PC-3 (cell line): Measurements from ENCODE around the gene NHLH2. TPM values are rescaled to one million over a fixed set of nuclear protein-coding genes. Genes with fewer than 3 reads are reported as not detected.

Source experiments
- ATAC-seq: fragments of 200-7000 bp; cut with Tn5 transposase; 2 replicates; pipeline ENCODE4 v1.9.1; 2020; ENCODE audit warnings: mild to moderate bottlenecking, moderate library complexity
- BruUV-seq: library from RNA; stranded (reverse); fragments of 400-500 nt; replicated peaks from 2 replicates; lab custom pipeline; 2021; lab: Mats Ljungman, UMichigan
- CTCF ChIA-PET: fragments of 300-600 bp; sonication (Branson Sonifier 250); formaldehyde crosslinking; loops from one replicate; lab custom pipeline; 2022; ENCODE audit warnings: antibody characterized with exemption; lab: Charles Lee
- POLR2A ChIA-PET: fragments of 300-600 bp; sonication (Branson Sonifier 250); formaldehyde crosslinking; loops from one replicate; lab custom pipeline; 2022; ENCODE audit warnings: antibody characterized with exemption; ENCODE audit not compliant: unreplicated experiment; lab: Charles Lee
- DNase-seq: peaks from one replicate; pipeline ENCODE4 v3.0.0-alpha.2; 2015
- H2AFZ ChIP-seq: fragments of 300-600 bp; sonication (generic); 2 replicates; pipeline ENCODE4 v1.6.0; 2016; ENCODE audit warnings: antibody characterized with exemption, low read length
- H3F3A ChIP-seq: fragments of 300-600 bp; sonication (generic); one replicate; pipeline ENCODE4 v1.6.0; 2017; ENCODE audit warnings: antibody characterized with exemption, low read length, control low read depth, mild to moderate bottlenecking; ENCODE audit not compliant: unreplicated experiment
- H3K27ac ChIP-seq: fragments of 300-600 bp; sonication (generic); 2 replicates; pipeline ENCODE4 v1.5.1; 2016; ENCODE audit warnings: mild to moderate bottlenecking, low read length
- H3K27me3 ChIP-seq: fragments of 300-600 bp; sonication (generic); 2 replicates; pipeline ENCODE4 v1.6.1; 2016; ENCODE audit warnings: low read length, mixed read lengths
- H3K36me3 ChIP-seq: fragments of 300-600 bp; sonication (generic); 2 replicates; pipeline ENCODE4 v1.6.1; 2016; ENCODE audit warnings: low read depth, mixed run types, low read length, mixed read lengths
- H3K4me1 ChIP-seq: fragments of 300-600 bp; sonication (generic); 2 replicates; pipeline ENCODE4 v1.5.1; 2016; ENCODE audit warnings: low read length; ENCODE audit not compliant: insufficient read depth
- H3K4me2 ChIP-seq: fragments of 300-600 bp; sonication (generic); 2 replicates; pipeline ENCODE4 v1.6.0; 2016; ENCODE audit warnings: low read length
- H3K4me3 ChIP-seq: fragments of 300-600 bp; sonication (generic); 2 replicates; pipeline ENCODE4 v1.5.1; 2016; ENCODE audit warnings: mild to moderate bottlenecking, low read length, mixed read lengths
- H3K79me2 ChIP-seq: fragments of 300-600 bp; sonication (generic); 2 replicates; pipeline ENCODE4 v1.6.1; 2017; ENCODE audit warnings: low read length, mixed read lengths
- H3K9ac ChIP-seq: fragments of 300-600 bp; sonication (generic); 2 replicates; pipeline ENCODE4 v1.6.0; 2016; ENCODE audit warnings: mild to moderate bottlenecking, low read length
- H3K9me2 ChIP-seq: fragments of 300-600 bp; sonication (generic); replicated peaks from 2 replicates; pipeline ENCODE4 v1.6.1; 2016; ENCODE audit warnings: mixed run types, low read length, mixed read lengths
- H3K9me3 ChIP-seq: fragments of 300-600 bp; sonication (generic); 2 replicates; pipeline ENCODE4 v1.6.1; 2016; ENCODE audit warnings: low read length, mixed read lengths
- H4K20me1 ChIP-seq: fragments of 300-600 bp; sonication (generic); 2 replicates; pipeline ENCODE4 v1.6.1; 2016; ENCODE audit warnings: low read length, mixed read lengths
- CTCF ChIP-seq: fragments of 300-600 bp; sonication (generic); conservative IDR thresholded peaks from 2 replicates; pipeline ENCODE4 v1.5.1; 2017; ENCODE audit warnings: antibody characterized with exemption, low read depth, mild to moderate bottlenecking, low read length
- EZH2 ChIP-seq: fragments of 300-600 bp; sonication (generic); IDR thresholded peaks from one replicate; pipeline ENCODE4 v1.6.1; 2017; ENCODE audit warnings: antibody characterized with exemption, mild to moderate bottlenecking, low read length; ENCODE audit not compliant: unreplicated experiment
- EZH2phosphoT487 ChIP-seq: fragments of 300-600 bp; sonication (generic); IDR thresholded peaks from 2 replicates; pipeline ENCODE4 v1.6.1; 2018; ENCODE audit warnings: mild to moderate bottlenecking, antibody characterized with exemption, low read length, borderline replicate concordance
- intact Hi-C: fragments of 100-400 bp; cut with micrococcal nuclease; formaldehyde crosslinking; loops from 2 replicates; pipeline ENCODE4 v1.9.0; 2023
- total RNA-seq: library from RNA; depleted of rRNA; stranded (reverse); fragments of >200 nt; gene quantifications from 2 replicates; pipeline ENCODE4 v1.2.3, GENCODE V29; 2014

Gene NHLH2
- total RNA-seq, 1 experiment from 2014 or later = not detected

GRCh38 chr1:115830963-115831362 lies 10.0 kb downstream of the NHLH2 start:
- H3K27me3 ChIP-seq = 0 out of 2 replicates have a peak, but pooled peaks cover 2% of the 10 kb centered on the region
- no peaks in the 10 kb centered on the region for H3K36me3 ChIP-seq
- TF ChIP-seq CTCF (no peak), EZH2phosphoT487 (no peak), EZH2 (no peak)
- POLR2A ChIA-PET = no interaction called here
- no peak overlapping the region for H2AFZ ChIP-seq
- BruUV-seq = no TSS peak
- H3F3A ChIP-seq = no peaks in the 10 kb centered on the region
- H3K4me2 ChIP-seq = no peak overlapping the region
- intact Hi-C loops = no loop called here
- CTCF ChIA-PET = no interaction called here
- no peak for ATAC-seq
- H3K4me3 ChIP-seq = no peak overlapping the region
- no peaks in the 10 kb centered on the region for H3K9me3 ChIP-seq
- peak; percentile 9 for DNase-seq
- no peak overlapping the region for H3K9ac ChIP-seq
- H3K4me1 ChIP-seq = peaks cover 11% of the 10 kb centered on the region; the same call in 1 of the 2 replicates
- H3K79me2 ChIP-seq = no peaks in the 10 kb centered on the region
- no peak overlapping the region for H3K27ac ChIP-seq
- no peaks in the 10 kb centered on the region for H4K20me1 ChIP-seq
- no peaks in the 10 kb centered on the region for H3K9me2 ChIP-seq

GRCh38 chr1:115829947-115830346 lies 11.0 kb downstream of the NHLH2 start:
- Histone ChIP-seq H3K9me3 (no peaks in the 10 kb centered on the region), H3K79me2 (no peaks in the 10 kb centered on the region), H3K9me2 (no peaks in the 10 kb centered on the region), H3K9ac (no peak overlapping the region), H2AFZ (no peak overlapping the region), H3K4me3 (no peak overlapping the region), H3K27ac (no peak overlapping the region), H4K20me1 (no peaks in the 10 kb centered on the region), H3F3A (no peaks in the 10 kb centered on the region), H3K4me2 (no peak overlapping the region), H3K4me1 (peaks cover 11% of the 10 kb centered on the region; the same call in 1 of the 2 replicates), H3K27me3 (0 out of 2 replicates have a peak, but pooled peaks cover 9% of the 10 kb centered on the region), H3K36me3 (no peaks in the 10 kb centered on the region)
- no peak for ATAC-seq
- intact Hi-C loops = no loop called here
- no TSS peak for BruUV-seq
- ChIA-PET CTCF (interaction anchor here (0.6 kb wide), 2 partner anchors 83 to 222 kb away, joined by 3 read pairs; no protein-coding TSS in a partner anchor), POLR2A (no interaction called here)
- DNase-seq = no peak
- TF ChIP-seq CTCF (no peak), EZH2 (no peak), EZH2phosphoT487 (no peak)

- Histone ChIP-seq H2AFZ (0 out of 2 replicates have a peak overlapping the region, but pooled peaks have one; percentile 29), H3K9ac (no peak overlapping the region), H3K36me3 (no peaks in the 10 kb centered on the region), H3K4me1 (peaks cover 11% of the 10 kb centered on the region; the same call in 1 of the 2 replicates), H3K27me3 (peaks cover 13% of the 10 kb centered on the region; the same call in 1 of the 2 replicates), H3F3A (no peaks in the 10 kb centered on the region), H4K20me1 (no peaks in the 10 kb centered on the region), H3K9me3 (no peaks in the 10 kb centered on the region), H3K4me3 (no peak overlapping the region), H3K4me2 (peak overlapping the region; percentile 12), H3K79me2 (no peaks in the 10 kb centered on the region), H3K9me2 (no peaks in the 10 kb centered on the region), H3K27ac (no peak overlapping the region)
- no TSS peak for BruUV-seq
- CTCF ChIA-PET = interaction anchor here (0.5 to 0.6 kb wide), 3 partner anchors 39 to 221 kb away, joined by 3 to 4 read pairs (median 3); no protein-coding TSS in a partner anchor
- intact Hi-C loops = no loop called here
- POLR2A ChIA-PET = no interaction called here
- DNase-seq (peak; percentile 83), ATAC-seq (peak; percentile 92)
- TF ChIP-seq CTCF (no peak), EZH2phosphoT487 (no peak), EZH2 (no peak)
Measured at GRCh38 chr1:115829023-115829674, 11.8 kb downstream of the NHLH2 start.
